D721Med (cell line): ENCODE measurements around the gene COP1.
A peak's percentile ranks its signal among the peaks of the same experiment; 100 is the strongest.

Experiments
- DNase-seq: peaks from one replicate; pipeline ENCODE4 v3.0.0; 2011; ENCODE audit warnings: low spot score; ENCODE audit not compliant: insufficient read length
- FAIRE-seq: peaks from 2 replicates; lab custom pipeline; 2011; peaks lifted over from hg19 to GRCh38; lab: Jason Lieb, UNC
- CTCF ChIP-seq: IDR thresholded peaks from 2 replicates; pipeline ENCODE4 v1.5.1; 2012; ENCODE audit warnings: mild to moderate bottlenecking, control low read depth; ENCODE audit not compliant: insufficient read depth; ENCODE audit errors: missing control alignments

The COP1 gene

GRCh38 chr1:175969231-175969630 lies 237.9 kb downstream of the COP1 start:
- no peak for TF ChIP-seq CTCF
- FAIRE-seq (peak; percentile 16), DNase-seq (no peak)

GRCh38 chr1:175968486-175969172 lies 238.5 kb downstream of the COP1 start:
- DNase-seq (no peak), FAIRE-seq (peak; percentile 56)
- no peak for TF ChIP-seq CTCF

GRCh38 chr1:175963740-175964139 lies 243.3 kb downstream of the COP1 start:
- no peak for DNase-seq
- TF ChIP-seq CTCF, result no peak
- FAIRE-seq, result peak; percentile 88

GRCh38 chr1:175960169-175960568 lies 246.9 kb downstream of the COP1 start:
- TF ChIP-seq CTCF, result no peak
- FAIRE-seq (no peak), DNase-seq (no peak)

GRCh38 chr1:175951627-175952026 lies 255.5 kb downstream of the COP1 start:
- no peak for TF ChIP-seq CTCF
- DNase-seq, result no peak
- peak; percentile 63 for FAIRE-seq

GRCh38 chr1:175947771-175948170 lies 259.3 kb downstream of the COP1 start:
- no peak for TF ChIP-seq CTCF
- FAIRE-seq, result peak; percentile 70
- DNase-seq, result no peak

- FAIRE-seq (no peak), DNase-seq (no peak)
- TF ChIP-seq CTCF, result no peak
Observed at GRCh38 chr1:175944591-175944990, 262.5 kb downstream of the COP1 start.
